ENCODE measurements around the gene INO80B.
"Not testable (repeated sequence)": the region's sequence is repeated elsewhere in the genome, so short reads cannot be mapped to it uniquely, and the experiment has no call there.

The INO80B gene

GRCh38 chr2:74426181-74426758 is 28.6 kb upstream of the INO80B start:
- no peak for FAIRE-seq

- no peak for FAIRE-seq
These were observed 27.3 kb upstream of the INO80B start for GRCh38 chr2:74427551-74427950.

GRCh38 chr2:74428675-74429074 is 26.2 kb upstream of the INO80B start:
- no peak for FAIRE-seq

- no peak for FAIRE-seq
These were observed 25.1 kb upstream of the INO80B start for GRCh38 chr2:74429487-74430451.

GRCh38 chr2:74430502-74430901 is 24.4 kb upstream of the INO80B start:
- no peak for FAIRE-seq

GRCh38 chr2:74436111-74436805 is 18.6 kb upstream of the INO80B start:
- no peak for FAIRE-seq

- FAIRE-seq = no peak
These were observed 17.8 kb upstream of the INO80B start for GRCh38 chr2:74436848-74437695.

GRCh38 chr2:74438248-74438647 is 16.6 kb upstream of the INO80B start:
- FAIRE-seq = no peak

- FAIRE-seq = no peak
These were observed 15.5 kb upstream of the INO80B start for GRCh38 chr2:74439373-74439772.

GRCh38 chr2:74439803-74440377 is 15.0 kb upstream of the INO80B start:
- FAIRE-seq = no peak

- FAIRE-seq = no peak
These were observed 14.3 kb upstream of the INO80B start for GRCh38 chr2:74440378-74441169.

- no peak for FAIRE-seq
These were observed 13.7 kb upstream of the INO80B start for GRCh38 chr2:74441170-74441689.

- FAIRE-seq = no peak
These were observed 13.0 kb upstream of the INO80B start, which contains the start of gene RTKN for GRCh38 chr2:74441690-74442482. Gene RTKN (minus strand): TSS chr2:74441937. CDS start chr2:74441816, 121 bp downstream.

GRCh38 chr2:74442483-74443297 is 12.2 kb upstream of the INO80B start:
- FAIRE-seq = not testable (repeated sequence)

- no peak for FAIRE-seq
These were observed 10.2 kb upstream of the INO80B start for GRCh38 chr2:74444498-74445318.

- no peak for FAIRE-seq
These were observed 7.5 kb upstream of the INO80B start for GRCh38 chr2:74447230-74447999.

GRCh38 chr2:74448771-74449170 is 6.1 kb upstream of the INO80B start:
- FAIRE-seq = no peak
